SKM-1 (cell line): ENCODE data around the gene PTGDS.

Experiments used
- DNase-seq: peaks from one replicate; lab custom pipeline; 2025; ENCODE audit not compliant: unreplicated experiment; lab: John Stamatoyannopoulos, UW

Gene PTGDS

GRCh38 chr9:137020771-137021567 is 43.7 kb downstream of the PTGDS start:
- DNase-seq: no peak

DNA sequence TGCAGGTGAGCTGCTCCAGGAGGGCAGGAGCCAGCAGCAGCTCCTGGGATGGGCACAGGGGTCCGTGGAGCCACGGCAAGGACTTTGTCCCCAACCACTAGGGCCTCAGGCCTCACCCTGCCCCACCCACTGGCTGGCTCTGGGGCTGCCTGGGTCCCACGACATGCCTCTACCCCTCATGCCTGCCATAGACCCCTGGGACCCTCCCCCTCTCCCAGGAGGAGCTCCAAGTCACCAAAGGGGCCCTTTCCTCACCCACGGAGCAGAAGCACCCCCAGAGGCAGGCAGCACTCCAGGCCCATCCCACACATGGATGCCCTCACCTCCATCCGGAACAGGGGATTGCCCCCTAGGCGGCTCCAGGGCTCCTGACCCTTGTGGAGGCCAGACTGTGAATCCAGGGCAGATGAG is 44.3 kb downstream of the PTGDS start:
- DNase-seq: no peak

- DNase-seq: peak; percentile 86
These were observed 44.8 kb downstream of the PTGDS start for GRCh38 chr9:137021979-137022661.

DNA sequence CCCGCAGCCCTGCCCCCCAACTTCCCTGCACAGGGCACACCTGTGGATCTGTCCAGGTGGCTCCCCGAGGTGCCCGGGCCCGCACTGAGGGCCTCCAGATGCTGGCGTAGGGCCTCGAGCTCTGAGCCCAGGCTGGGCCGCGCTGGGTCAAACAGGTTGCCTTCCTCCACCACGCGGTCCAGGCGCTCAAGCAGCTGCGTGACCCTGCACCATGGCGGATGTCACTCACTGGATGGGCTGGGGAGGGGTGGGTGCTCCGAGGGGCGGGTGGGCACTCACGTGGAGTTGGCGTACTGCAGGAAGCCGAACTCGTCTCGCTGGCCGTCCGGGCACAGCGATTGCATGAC is 45.3 kb downstream of the PTGDS start:
- DNase-seq: no peak

DNA sequence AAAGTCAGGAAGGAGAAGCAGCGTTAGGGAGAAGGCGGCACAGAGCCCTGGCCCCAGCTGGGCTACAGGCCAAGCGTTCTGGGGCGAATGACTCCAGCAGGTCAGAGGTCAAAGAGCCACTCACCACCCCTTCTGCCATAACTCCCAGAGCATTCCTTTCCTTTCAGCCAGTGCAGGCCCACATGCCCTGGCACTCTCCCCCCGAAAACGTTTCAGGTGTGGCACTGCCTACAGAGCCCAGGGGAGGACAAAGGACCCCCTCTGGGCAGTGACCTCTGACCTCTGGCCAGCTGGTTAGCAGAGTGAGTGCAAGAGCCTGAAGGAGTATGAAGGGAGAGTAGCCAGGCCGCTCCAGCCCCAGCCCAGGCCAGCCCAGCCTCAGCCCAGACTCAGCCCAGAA is 45.9 kb downstream of the PTGDS start:
- DNase-seq: no peak

DNA sequence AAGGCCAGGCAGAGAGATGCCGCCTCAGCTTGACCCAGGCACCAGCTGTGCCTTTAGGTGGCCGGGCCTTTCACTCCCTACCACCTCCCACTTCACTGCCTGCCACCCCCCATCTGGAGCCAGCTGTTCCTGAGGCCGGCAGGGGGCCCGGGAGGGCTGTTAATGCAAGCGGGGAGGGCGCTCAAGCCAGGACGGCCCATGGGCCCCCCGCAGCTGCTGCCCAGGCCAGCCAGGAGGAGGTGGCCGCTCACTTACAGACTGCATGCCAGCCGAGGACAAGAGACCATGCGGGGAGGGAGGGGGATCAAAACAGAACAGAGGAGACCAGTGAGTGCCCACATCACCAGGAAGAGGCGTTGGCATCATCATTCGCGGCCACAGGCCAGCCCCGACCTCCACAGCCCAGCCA is 46.3 kb downstream of the PTGDS start:
- no peak for DNase-seq

GRCh38 chr9:137025517-137025966 is 48.2 kb downstream of the PTGDS start:
- no peak for DNase-seq

DNA sequence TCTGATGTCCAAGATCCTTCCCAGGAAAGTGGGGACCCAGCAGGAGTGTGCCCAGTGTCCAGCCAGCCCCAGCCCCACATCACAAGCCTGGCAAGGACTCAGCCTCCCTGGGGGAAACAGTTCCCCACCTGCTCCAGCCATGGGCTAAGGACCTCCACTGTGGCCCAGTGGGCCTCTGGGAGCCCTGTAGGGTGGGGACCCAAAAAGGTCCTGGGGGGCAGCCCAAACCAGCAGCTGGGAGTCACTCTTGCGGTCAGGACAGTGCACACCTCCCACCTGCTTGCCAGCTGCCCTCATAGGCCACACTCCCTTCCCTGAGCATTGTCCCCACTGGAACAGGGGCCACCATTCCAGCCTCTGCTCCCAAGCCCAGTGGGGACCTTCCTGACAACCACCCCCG is 49.1 kb downstream of the PTGDS start:
- DNase-seq: no peak

GRCh38 chr9:137026828-137027227 is 49.5 kb downstream of the PTGDS start:
- no peak for DNase-seq

DNA sequence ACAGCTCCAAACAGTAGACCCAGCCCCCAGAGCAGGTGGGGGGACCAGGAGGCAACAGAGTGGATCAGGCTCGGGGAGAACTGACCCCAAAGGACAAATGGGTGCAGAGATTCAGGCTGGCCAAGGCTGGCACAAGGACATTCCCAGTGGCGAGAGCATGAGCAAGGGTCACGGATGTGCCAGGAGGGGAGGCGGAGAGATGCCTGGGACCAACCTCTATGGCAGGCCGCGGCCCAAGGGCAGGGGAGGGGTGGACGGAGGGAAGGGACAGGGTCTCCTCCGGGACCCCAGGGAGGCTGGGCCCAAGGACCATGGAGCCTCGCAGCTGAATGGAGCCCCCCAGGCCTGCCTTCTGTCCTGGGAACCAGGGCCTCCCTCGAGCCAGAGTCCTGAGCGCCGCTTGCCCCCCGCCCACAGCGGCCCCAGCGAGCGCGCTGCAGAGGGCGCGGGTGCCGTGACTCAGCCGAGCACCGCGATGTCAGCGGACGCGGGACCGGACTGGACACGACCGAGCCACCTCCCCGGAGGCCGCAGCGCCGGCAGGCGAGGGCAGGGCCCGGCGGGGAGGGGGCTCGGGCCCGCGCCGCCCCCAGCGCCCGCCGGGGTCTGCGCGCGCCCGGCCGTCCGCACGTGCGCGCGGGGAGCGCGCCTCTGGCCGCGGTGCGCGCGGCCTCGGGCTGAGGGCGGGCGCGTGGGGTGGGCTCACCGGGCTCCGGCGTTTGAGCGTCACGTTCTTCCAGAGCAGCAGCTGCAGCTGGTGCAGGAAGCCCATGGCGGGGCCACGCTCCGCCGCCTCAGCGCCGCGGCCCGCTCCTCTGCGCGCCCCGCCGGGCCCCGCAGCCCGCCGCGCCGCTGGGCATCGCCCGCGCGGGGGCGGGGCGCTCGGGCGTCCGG is 50.3 kb downstream of the PTGDS start, which contains the start of gene ABCA2:
Gene ABCA2, minus strand, starts transcription at position 869 of the 894 bp plus-strand sequence. Its CDS starts 97 bp downstream, at position 772.
- peak; percentile 6 for DNase-seq

- DNase-seq: peak; percentile 34
These were observed 51.2 kb downstream of the PTGDS start for GRCh38 chr9:137028263-137029057.

DNA sequence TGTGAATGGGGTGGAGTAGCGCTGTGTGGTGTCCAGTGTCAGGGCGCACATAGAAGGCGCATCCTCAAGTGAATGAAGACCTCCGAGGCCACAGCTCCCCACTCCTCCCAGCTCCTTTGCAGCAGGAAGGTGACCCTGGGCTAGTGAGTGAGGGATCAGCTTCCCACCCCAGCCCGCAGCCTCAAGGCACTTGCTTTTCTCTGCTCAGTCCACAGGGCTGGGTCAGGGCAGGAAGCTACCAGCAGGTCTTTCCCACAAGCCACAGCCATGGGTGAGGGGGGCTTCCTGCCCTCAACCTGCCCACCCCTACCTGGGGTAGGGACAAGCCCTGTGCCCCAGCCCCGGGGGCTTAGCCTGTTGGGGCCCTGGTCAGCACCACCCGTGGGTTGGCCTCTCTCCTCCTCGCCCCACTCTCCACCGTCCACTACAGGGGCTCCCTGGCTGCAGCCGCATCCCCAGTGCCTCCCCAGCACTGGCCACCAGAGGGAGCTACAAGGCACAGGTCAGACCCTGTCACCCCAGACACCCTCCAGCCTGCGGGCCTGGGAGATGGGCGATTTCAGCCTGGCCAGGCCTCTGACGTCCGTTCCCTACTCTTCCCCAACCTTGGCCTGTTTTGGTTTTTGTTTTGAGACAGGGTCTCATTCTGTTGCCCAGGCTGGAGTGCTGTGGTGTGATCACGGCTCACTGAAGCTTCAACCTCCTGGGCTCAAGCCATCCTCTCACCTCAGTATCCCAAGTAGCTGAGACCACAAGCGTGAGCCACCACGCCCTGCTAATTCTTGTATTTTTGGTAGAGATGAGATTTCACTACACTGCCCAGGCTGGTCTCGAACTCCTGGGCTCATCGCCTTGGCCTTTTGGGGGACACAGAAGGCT is 52.0 kb downstream of the PTGDS start:
- DNase-seq: peak; percentile 60

- no peak for DNase-seq
These were observed 52.7 kb downstream of the PTGDS start for GRCh38 chr9:137030006-137030405.

GRCh38 chr9:137030538-137031527 is 53.5 kb downstream of the PTGDS start:
- peak; percentile 76 for DNase-seq
